HepG2 (cell line): ENCODE measurements around the gene TCF12. TPM values are rescaled to one million over a fixed set of nuclear protein-coding genes. Genes with fewer than 3 reads are reported as not detected.

Source experiments
- BRCA1 ChIP-seq: sonication (generic); formaldehyde crosslinking; IDR thresholded peaks from 2 replicates; pipeline ENCODE4 v1.4.0; 2020; ENCODE audit warnings: missing genetic modification reagents
- CEBPG ChIP-seq: IDR thresholded peaks from 2 replicates; pipeline ENCODE4 v1.6.1; 2016
- FOXO4 ChIP-seq: sonication (generic); formaldehyde crosslinking; conservative IDR thresholded peaks from 2 replicates; pipeline ENCODE4 v1.8.1; 2023; ENCODE audit warnings: missing genetic modification reagents
- HMG20B ChIP-seq: conservative IDR thresholded peaks from 2 replicates; pipeline ENCODE4 v1.6.1; 2016; ENCODE audit warnings: missing genetic modification reagents, missing compliant biosample characterization
- HMGXB4 ChIP-seq, 2 experiments: sonication (generic) in 1 of 2; formaldehyde crosslinking in 1 of 2; IDR thresholded peaks; 2 replicates each; pipeline versions ENCODE4 v1.4.0 to v1.6.1; 2018 to 2020; ENCODE audit warnings: missing genetic modification reagents in 2 of 2, borderline replicate concordance in 1 of 2, low read depth in 1 of 2, mild to moderate bottlenecking in 1 of 2, missing biosample characterization in 1 of 2
- MED1 ChIP-seq: sonication (generic); formaldehyde crosslinking; IDR thresholded peaks from 2 replicates; pipeline ENCODE4 v1.4.0; 2020; ENCODE audit warnings: missing genetic modification reagents
- NCOA2 ChIP-seq: sonication (generic); formaldehyde crosslinking; IDR thresholded peaks from 2 replicates; pipeline ENCODE4 v1.8.0; 2022; ENCODE audit warnings: inconsistent platforms
- NFIC ChIP-seq: IDR thresholded peaks from 2 replicates; pipeline ENCODE4 v1.6.1; 2012; ENCODE audit warnings: mild to moderate bottlenecking, low read length, inconsistent platforms
- POGZ ChIP-seq: sonication (generic); formaldehyde crosslinking; IDR thresholded peaks from 2 replicates; pipeline ENCODE4 v1.4.0; 2020; ENCODE audit warnings: mild to moderate bottlenecking, missing genetic modification reagents
- POLR2AphosphoS2 ChIP-seq: IDR thresholded peaks from 2 replicates; pipeline ENCODE4 v1.6.1; 2011; ENCODE audit warnings: low read depth, low read length, improper control_type of control experiment
- ZKSCAN5 ChIP-seq: sonication (generic); formaldehyde crosslinking; IDR thresholded peaks from 2 replicates; pipeline ENCODE4 v1.5.1; 2020; ENCODE audit warnings: mild to moderate bottlenecking, missing genetic modification reagents
- ZNF207 ChIP-seq: fragments of 450-650 bp; IDR thresholded peaks from 2 replicates; pipeline ENCODE4 v1.6.1; 2016; ENCODE audit warnings: antibody characterized with exemption, borderline replicate concordance
- ZNF232 ChIP-seq: sonication (generic); formaldehyde crosslinking; IDR thresholded peaks from 2 replicates; pipeline ENCODE4 v1.4.0; 2020; ENCODE audit warnings: missing genetic modification reagents, borderline replicate concordance
- ZNF557 ChIP-seq: sonication (generic); formaldehyde crosslinking; IDR thresholded peaks from 2 replicates; pipeline ENCODE4 v1.4.0; 2020; ENCODE audit warnings: missing genetic modification reagents
- ZNF567 ChIP-seq: sonication (generic); formaldehyde crosslinking; IDR thresholded peaks from 2 replicates; pipeline ENCODE4 v1.8.1; 2023; ENCODE audit warnings: mild to moderate bottlenecking, missing genetic modification reagents, borderline replicate concordance
- ZNF572 ChIP-seq: sonication (generic); formaldehyde crosslinking; IDR thresholded peaks from 2 replicates; pipeline ENCODE4 v1.5.1; 2020; ENCODE audit warnings: mild to moderate bottlenecking, missing genetic modification reagents
- ZNF609 ChIP-seq: sonication (generic); formaldehyde crosslinking; IDR thresholded peaks from 2 replicates; pipeline ENCODE4 v1.4.0; 2020; ENCODE audit warnings: mild to moderate bottlenecking, missing genetic modification reagents, borderline replicate concordance
- ZNF747 ChIP-seq: sonication (generic); formaldehyde crosslinking; IDR thresholded peaks from 2 replicates; pipeline ENCODE4 v1.8.1; 2023; ENCODE audit warnings: missing genetic modification reagents, mild to moderate bottlenecking, borderline replicate concordance
- ZSCAN9 ChIP-seq: IDR thresholded peaks from 2 replicates; pipeline ENCODE4 v1.6.1; 2016; ENCODE audit warnings: borderline replicate concordance
- polyA plus RNA-seq, 8 experiments: library from polyadenylated mRNA; depleted of rRNA in 3 of 8; stranded (reverse) in 7 of 8; unstranded in 1 of 8; fragments of >200 nt; fragmentation: Illumina TruSeq in 4 of 8; extraction: Trizol in 4 of 8; gene quantifications; 2 replicates each; pipeline versions ENCODE4 v1.2.1 to v1.2.3, GENCODE V29; 2011 to 2016; ENCODE audit warnings: low read depth in 4 of 8, missing spikeins in 1 of 8, mixed read lengths in 1 of 8; ENCODE audit not compliant: insufficient read depth in 1 of 8
- total RNA-seq, 5 experiments: library from RNA; depleted of rRNA; stranded (reverse); fragments of >200 nt; fragmentation: Illumina TruSeq; extraction: Trizol; gene quantifications; 2 replicates each; pipeline ENCODE4 v1.2.3, GENCODE V29; 2016; ENCODE audit warnings: low read depth in 1 of 5

TCF12 gene
- total and polyA plus RNA-seq, 2 of the 13 experiments (the other 11 are each of a cell fraction or from before 2014, with no cell fraction given): 48.6 to 51.1 TPM

- TF ChIP-seq POGZ (CRISPR knock-in tag) (peak; percentile 70), ZKSCAN5 (CRISPR knock-in tag) (peak; percentile 97), HMG20B (CRISPR knock-in tag) (peak; percentile 12; the same call in 1 of the 2 replicates), NCOA2 (CRISPR knock-in tag) (peak; percentile 65; the same call in 1 of the 2 replicates), ZNF572 (CRISPR knock-in tag) (no peak), POLR2AphosphoS2 (no peak), ZNF232 (no peak), ZNF609 (CRISPR knock-in tag) (peak; percentile 37; the same call in 1 of the 2 replicates), MED1 (peak; percentile 45; the same call in 1 of the 2 replicates), ZNF207 (no peak), NFIC (peak; percentile 45; the same call in 1 of the 2 replicates), FOXO4 (CRISPR knock-in tag) (no peak), CEBPG (no peak; the same call in 1 of the 2 replicates), ZSCAN9 (0 out of 2 replicates have a peak, but pooled peaks have one; percentile 46), BRCA1 (CRISPR knock-in tag) (no peak), ZNF557 (CRISPR knock-in tag) (no peak), ZNF747 (CRISPR knock-in tag) (no peak), ZNF567 (CRISPR knock-in tag) (no peak), HMGXB4 (CRISPR knock-in tag; IDR thresholded peaks at IDR 0.05; ENCODE audit: borderline replicate concordance in 1 of 2, low read depth in 1 of 2) (no peak)
Observed at GRCh38 chr15:56989411-56989924, 71.0 kb downstream of the TCF12 start (continued).
